Activated CD4-positive, alpha-beta T cell treated with anti-CD3 and anti-CD28 coated beads, Interleukin-2, amount 10 ng/mL, durations not matched to agents 7 days and 5 days (primary cell): ENCODE data around the gene SOX9. TPM values are rescaled to one million over a fixed set of nuclear protein-coding genes. Genes with fewer than 3 reads are reported as not detected.
"Not testable (repeated sequence)": the region's sequence is repeated elsewhere in the genome, so short reads cannot be mapped to it uniquely, and the experiment has no call there.

ENCODE experiments used
- CTCF ChIA-PET: fragments of 350-600 bp; sonication (Branson Sonifier 250); formaldehyde crosslinking; loops from one replicate; lab custom pipeline; 2021; ENCODE audit warnings: antibody characterized with exemption; lab: Charles Lee
- POLR2A ChIA-PET: fragments of 350-600 bp; sonication (Branson Sonifier 250); formaldehyde crosslinking; loops from one replicate; lab custom pipeline; 2021; ENCODE audit warnings: antibody characterized with exemption; lab: Charles Lee
- DNase-seq: peaks from one replicate; pipeline ENCODE4 v3.0.0-alpha.2; 2020
- H3K27ac Mint-ChIP-seq: one replicate; pipeline ENCODE4 v1.8.0; 2021; ENCODE audit warnings: mild to moderate bottlenecking, moderate library complexity, mixed read lengths
- H3K27me3 Mint-ChIP-seq: one replicate; pipeline ENCODE4 v1.8.0; 2021; ENCODE audit warnings: mixed read lengths
- H3K36me3 Mint-ChIP-seq: one replicate; pipeline ENCODE4 v1.8.0; 2021; ENCODE audit warnings: low read depth, mixed read lengths
- H3K4me1 Mint-ChIP-seq: one replicate; pipeline ENCODE4 v1.8.0; 2021; ENCODE audit warnings: mixed read lengths
- H3K4me3 Mint-ChIP-seq: one replicate; pipeline ENCODE4 v1.8.0; 2021; ENCODE audit warnings: mild to moderate bottlenecking, moderate library complexity, mixed read lengths
- H3K9me3 Mint-ChIP-seq: one replicate; pipeline ENCODE4 v1.8.0; 2021; ENCODE audit warnings: mixed read lengths
- total RNA-seq, 2 experiments: library from RNA; stranded (reverse); gene quantifications; one replicate each; pipeline ENCODE4 v1.2.3, GENCODE V29; 2021

SOX9 gene
- total RNA-seq, 2 experiments from 2014 or later = not detected

- H3K4me3 Mint-ChIP-seq = no peak overlapping the region
- H3K4me1 Mint-ChIP-seq = peaks cover 3% of the 10 kb centered on the region
- ChIA-PET POLR2A (no interaction called here), CTCF (no interaction called here)
- no peak for DNase-seq
- peaks cover 35% of the 10 kb centered on the region for H3K27me3 Mint-ChIP-seq
- peaks cover 4% of the 10 kb centered on the region for H3K36me3 Mint-ChIP-seq
- no peak overlapping the region for H3K27ac Mint-ChIP-seq
- H3K9me3 Mint-ChIP-seq = no peaks in the 10 kb centered on the region
Measured at GRCh38 chr17:72125226-72125651, 4.4 kb downstream of the SOX9 start.

- no peaks in the 10 kb centered on the region for H3K9me3 Mint-ChIP-seq
- CTCF ChIA-PET = no interaction called here
- peaks cover 32% of the 10 kb centered on the region for H3K27me3 Mint-ChIP-seq
- POLR2A ChIA-PET = no interaction called here
- no peak for DNase-seq
- no peak overlapping the region for H3K27ac Mint-ChIP-seq
- no peak overlapping the region for H3K4me3 Mint-ChIP-seq
- peaks cover 2% of the 10 kb centered on the region for H3K36me3 Mint-ChIP-seq
- peaks cover 1% of the 10 kb centered on the region for H3K4me1 Mint-ChIP-seq
Measured at GRCh38 chr17:72125742-72126141, 4.9 kb downstream of the SOX9 start.

GRCh38 chr17:72126575-72127486, 6.0 kb downstream of the SOX9 start:
- H3K4me1 Mint-ChIP-seq = peaks cover under 1% of the 10 kb centered on the region
- H3K4me3 Mint-ChIP-seq = no peak overlapping the region
- no peak for DNase-seq
- no peak overlapping the region for H3K27ac Mint-ChIP-seq
- no peaks in the 10 kb centered on the region for H3K9me3 Mint-ChIP-seq
- CTCF ChIA-PET = no interaction called here
- POLR2A ChIA-PET = no interaction called here
- H3K36me3 Mint-ChIP-seq = peaks cover 2% of the 10 kb centered on the region
- H3K27me3 Mint-ChIP-seq = peaks cover 27% of the 10 kb centered on the region

GRCh38 chr17:72128039-72128438, 7.2 kb downstream of the SOX9 start:
- no peaks in the 10 kb centered on the region for H3K4me1 Mint-ChIP-seq
- ChIA-PET POLR2A (no interaction called here), CTCF (no interaction called here)

GRCh38 chr17:72134608-72135394, 14.0 kb downstream of the SOX9 start:
- ChIA-PET CTCF (no interaction called here), POLR2A (no interaction called here)
- H3K36me3 Mint-ChIP-seq = no peaks in the 10 kb centered on the region
- H3K4me1 Mint-ChIP-seq = no peaks in the 10 kb centered on the region
- no peak overlapping the region for H3K4me3 Mint-ChIP-seq
- H3K9me3 Mint-ChIP-seq = no peaks in the 10 kb centered on the region
- no peaks in the 10 kb centered on the region for H3K27me3 Mint-ChIP-seq
- H3K27ac Mint-ChIP-seq = no peak overlapping the region
- no peak for DNase-seq

More at GRCh38 chr17:72128039-72128438, 7.2 kb downstream of the SOX9 start:
- H3K9me3 Mint-ChIP-seq = no peaks in the 10 kb centered on the region
- no peak overlapping the region for H3K4me3 Mint-ChIP-seq
- no peak overlapping the region for H3K27ac Mint-ChIP-seq
- peaks cover 16% of the 10 kb centered on the region for H3K27me3 Mint-ChIP-seq
- no peak for DNase-seq
- H3K36me3 Mint-ChIP-seq = peaks cover 2% of the 10 kb centered on the region

GRCh38 chr17:72135546-72136325, 14.9 kb downstream of the SOX9 start:
- H3K4me3 Mint-ChIP-seq = no peak overlapping the region
- no peaks in the 10 kb centered on the region for H3K27me3 Mint-ChIP-seq
- no peaks in the 10 kb centered on the region for H3K36me3 Mint-ChIP-seq

GRCh38 chr17:72136692-72137091, 15.9 kb downstream of the SOX9 start:
- ChIA-PET POLR2A (no interaction called here), CTCF (no interaction called here)
- no peak overlapping the region for H3K27ac Mint-ChIP-seq
- H3K4me1 Mint-ChIP-seq = no peaks in the 10 kb centered on the region
- H3K36me3 Mint-ChIP-seq = no peaks in the 10 kb centered on the region
- no peak for DNase-seq
- H3K27me3 Mint-ChIP-seq = no peaks in the 10 kb centered on the region
- no peak overlapping the region for H3K4me3 Mint-ChIP-seq
- H3K9me3 Mint-ChIP-seq = no peaks in the 10 kb centered on the region

More at GRCh38 chr17:72135546-72136325, 14.9 kb downstream of the SOX9 start:
- CTCF ChIA-PET = no interaction called here
- Mint-ChIP-seq H3K9me3 (no peaks in the 10 kb centered on the region), H3K4me1 (no peaks in the 10 kb centered on the region), H3K27ac (no peak overlapping the region)
- POLR2A ChIA-PET = no interaction called here
- no peak for DNase-seq

- Mint-ChIP-seq H3K27ac (no peak overlapping the region), H3K27me3 (no peaks in the 10 kb centered on the region), H3K4me1 (no peaks in the 10 kb centered on the region), H3K36me3 (no peaks in the 10 kb centered on the region), H3K4me3 (no peak overlapping the region), H3K9me3 (no peaks in the 10 kb centered on the region)
- POLR2A ChIA-PET = no interaction called here
- no peak for DNase-seq
- CTCF ChIA-PET = no interaction called here
Measured at GRCh38 chr17:72137161-72137560, 16.3 kb downstream of the SOX9 start.

GRCh38 chr17:72139212-72139611, 18.4 kb downstream of the SOX9 start:
- DNase-seq = no peak
- Mint-ChIP-seq H3K9me3 (no peaks in the 10 kb centered on the region), H3K4me1 (no peaks in the 10 kb centered on the region), H3K4me3 (no peak overlapping the region), H3K27me3 (no peaks in the 10 kb centered on the region), H3K27ac (no peak overlapping the region), H3K36me3 (no peaks in the 10 kb centered on the region)
- ChIA-PET POLR2A (no interaction called here), CTCF (interaction anchor here (1.0 kb wide), 1 partner anchor 27 kb away, joined by 3 read pairs; no protein-coding TSS in a partner anchor)

- Mint-ChIP-seq H3K27me3 (no peaks in the 10 kb centered on the region), H3K4me1 (no peaks in the 10 kb centered on the region), H3K4me3 (no peak overlapping the region), H3K36me3 (no peaks in the 10 kb centered on the region), H3K9me3 (no peaks in the 10 kb centered on the region), H3K27ac (no peak overlapping the region)
- no peak for DNase-seq
- ChIA-PET POLR2A (no interaction called here), CTCF (no interaction called here)
Measured at GRCh38 chr17:72141336-72141735, 20.5 kb downstream of the SOX9 start.

- POLR2A ChIA-PET, H3K27me3 Mint-ChIP-seq, H3K4me3 Mint-ChIP-seq, DNase-seq, CTCF ChIA-PET, H3K4me1 Mint-ChIP-seq, H3K9me3 Mint-ChIP-seq, H3K27ac Mint-ChIP-seq, H3K36me3 Mint-ChIP-seq: not testable (repeated sequence)
Measured at GRCh38 chr17:72142097-72142496, 21.3 kb downstream of the SOX9 start.

GRCh38 chr17:72142614-72143013, 21.8 kb downstream of the SOX9 start:
- H3K4me3 Mint-ChIP-seq = no peak overlapping the region
- no peak overlapping the region for H3K27ac Mint-ChIP-seq
- CTCF ChIA-PET = no interaction called here

More at GRCh38 chr17:72142614-72143013, 21.8 kb downstream of the SOX9 start:
- Mint-ChIP-seq H3K9me3 (no peaks in the 10 kb centered on the region), H3K36me3 (no peaks in the 10 kb centered on the region), H3K27me3 (no peaks in the 10 kb centered on the region), H3K4me1 (no peaks in the 10 kb centered on the region)
- POLR2A ChIA-PET = no interaction called here
- DNase-seq = no peak
